Measurements from ENCODE around the gene ARIH2. TPM values are rescaled to one million over a fixed set of nuclear protein-coding genes. Genes with fewer than 3 reads are reported as not detected.

The ARIH2 gene
- total and polyA plus RNA-seq, 2 experiments from 2014 or later, result 76.4 to 118 TPM

- TF ChIP-seq ZNF462 (CRISPR knock-in tag; IDR thresholded peaks at IDR 0.05), result no peak
- TF ChIP-seq POLR2AphosphoS5 (IDR thresholded peaks at IDR 0.05; ENCODE audit: low read depth), result no peak
- TF ChIP-seq CTCF (conservative IDR thresholded peaks at IDR 0.05; ENCODE audit: low read depth in 2 of 2), result no peak
- no peak for TF ChIP-seq CREB1 (CRISPR knock-in tag; IDR thresholded peaks at IDR 0.05; ENCODE audit: low read depth)
Observed at GRCh38 chr3:48877671-48878070, 41.0 kb upstream of the ARIH2 start (continued).

- no peak for ATAC-seq
- H3K27me3 Mint-ChIP-seq (ENCODE audit: insufficient read depth, low read depth, poor library complexity), result peaks cover 4% of the 10 kb centered on the region
- Histone ChIP-seq H3F3A (replicated peaks; ENCODE audit: low read depth) (no peaks in the 10 kb centered on the region), H3K4me2 (no peak overlapping the region), H3K27me3 (ENCODE audit: insufficient read depth) (no peaks in the 10 kb centered on the region), H3K79me2 (replicated peaks; ENCODE audit: insufficient read depth) (no peaks in the 10 kb centered on the region), H3K4me3 (no peak overlapping the region), H3K4me1 (ENCODE audit: insufficient read depth) (no peaks in the 10 kb centered on the region), H2AFZ (no peak overlapping the region), H3K9me2 (ENCODE audit: insufficient read depth) (no peaks in the 10 kb centered on the region), H3K36me3 (ENCODE audit: insufficient read depth) (no peaks in the 10 kb centered on the region), H3K27ac (ENCODE audit: low read depth) (no peak overlapping the region), H4K20me1 (replicated peaks; ENCODE audit: insufficient read depth) (no peaks in the 10 kb centered on the region)
- no peaks in the 10 kb centered on the region for H3K9me3 Mint-ChIP-seq
- DNase-seq (ENCODE audit: low spot score), result no peak
- H3K36me3 Mint-ChIP-seq (ENCODE audit: low read depth), result no peaks in the 10 kb centered on the region
- H3K27ac Mint-ChIP-seq, result no peak overlapping the region
- H3K4me1 Mint-ChIP-seq, result no peaks in the 10 kb centered on the region
- no peak overlapping the region for H3K4me3 Mint-ChIP-seq
- no peak for TF ChIP-seq STAT1 (IDR thresholded peaks at IDR 0.05; ENCODE audit: unreplicated experiment)
- TF ChIP-seq ZNF114 (CRISPR knock-in tag; IDR thresholded peaks at IDR 0.05), result no peak
- TF ChIP-seq NANOG (IDR thresholded peaks at IDR 0.05; ENCODE audit: borderline replicate concordance), result no peak
- TF ChIP-seq POLR2AphosphoS5 (IDR thresholded peaks at IDR 0.05; ENCODE audit: low read depth), result no peak
- no peak for TF ChIP-seq ZNF462 (CRISPR knock-in tag; IDR thresholded peaks at IDR 0.05)
- TF ChIP-seq CREB1 (CRISPR knock-in tag; IDR thresholded peaks at IDR 0.05; ENCODE audit: low read depth), result no peak
Observed at GRCh38 chr3:48879307-48879993, 39.2 kb upstream of the ARIH2 start.
